OCI-LY7 (cell line): ENCODE measurements around the gene AR. TPM values are rescaled to one million over a fixed set of nuclear protein-coding genes. Genes with fewer than 3 reads are reported as not detected.

Experiments
- BruUV-seq: library from RNA; stranded (reverse); fragments of 400-500 nt; replicated peaks from 2 replicates; lab custom pipeline; 2021; lab: Mats Ljungman, UMichigan
- CTCF ChIA-PET: fragments of 300-600 bp; sonication (Branson Sonifier 250); formaldehyde crosslinking; loops from one replicate; lab custom pipeline; 2022; ENCODE audit warnings: antibody characterized with exemption; ENCODE audit not compliant: unreplicated experiment; lab: Charles Lee
- POLR2A ChIA-PET: fragments of 300-600 bp; sonication (Branson Sonifier 250); formaldehyde crosslinking; loops from one replicate; lab custom pipeline; 2022; ENCODE audit warnings: antibody characterized with exemption; lab: Charles Lee
- DNase-seq: peaks from one replicate; pipeline ENCODE4 v3.0.0-alpha.2; 2015; ENCODE audit warnings: low spot score
- H2AFZ ChIP-seq: fragments of 200-600 bp; sonication (generic), shearing (Covaris generic); 2 replicates; pipeline ENCODE4 v1.6.1; 2014; ENCODE audit warnings: mild to moderate bottlenecking, antibody characterized with exemption, low read length, moderate library complexity
- H3K27ac ChIP-seq: fragments of 200-600 bp; sonication (generic); 2 replicates; pipeline ENCODE4 v1.5.1; 2014; ENCODE audit warnings: mixed run types, low read depth, mild to moderate bottlenecking, moderate library complexity, low read length, inconsistent platforms; ENCODE audit not compliant: poor library complexity, severe bottlenecking
- H3K36me3 ChIP-seq: fragments of 200-600 bp; sonication (generic); 2 replicates; pipeline ENCODE4 v1.6.1; 2014; ENCODE audit warnings: mild to moderate bottlenecking, antibody characterized with exemption, low read length, moderate library complexity, mixed read lengths; ENCODE audit not compliant: insufficient read depth
- H3K4me1 ChIP-seq: fragments of 200-600 bp; sonication (generic); 2 replicates; pipeline ENCODE4 v1.5.1; 2014; ENCODE audit warnings: mild to moderate bottlenecking, low read length; ENCODE audit not compliant: insufficient read depth, poor library complexity, severe bottlenecking
- H3K4me2 ChIP-seq: fragments of 200-600 bp; sonication (generic); 2 replicates; pipeline ENCODE4 v1.6.1; 2014; ENCODE audit warnings: mild to moderate bottlenecking, low read length
- H3K4me3 ChIP-seq: fragments of 200-600 bp; sonication (generic); 2 replicates; pipeline ENCODE4 v1.5.1; 2014; ENCODE audit warnings: mild to moderate bottlenecking, low read depth, low read length; ENCODE audit not compliant: poor library complexity, severe bottlenecking
- H3K79me2 ChIP-seq: fragments of 200-600 bp; sonication (generic); 2 replicates; pipeline ENCODE4 v1.6.1; 2016; ENCODE audit warnings: low read depth, mild to moderate bottlenecking, low read length, moderate library complexity, mixed read lengths; ENCODE audit not compliant: insufficient read depth
- H3K9me2 ChIP-seq: fragments of 200-600 bp; sonication (generic); 2 replicates; pipeline ENCODE4 v1.6.1; 2016; ENCODE audit warnings: mild to moderate bottlenecking, low read length, mixed read lengths; ENCODE audit not compliant: insufficient read depth
- H3K9me3 ChIP-seq: fragments of 200-600 bp; sonication (generic); 2 replicates; pipeline ENCODE4 v1.6.1; 2014; ENCODE audit warnings: mild to moderate bottlenecking, mixed run types, low read length, mixed read lengths
- H4K20me1 ChIP-seq: fragments of 200-600 bp; sonication (generic); 2 replicates; pipeline ENCODE4 v1.6.1; 2014; ENCODE audit warnings: mild to moderate bottlenecking, antibody characterized with exemption, low read length, moderate library complexity, mixed read lengths; ENCODE audit not compliant: insufficient read depth
- EZH2phosphoT487 ChIP-seq: fragments of 200-600 bp; sonication (generic); IDR thresholded peaks from 2 replicates; pipeline ENCODE4 v1.6.1; 2018; ENCODE audit warnings: low read depth, borderline replicate concordance, mild to moderate bottlenecking, mixed run types, antibody characterized with exemption, low read length, moderate library complexity, mixed read lengths
- intact Hi-C: fragments of 100-400 bp; cut with micrococcal nuclease; formaldehyde crosslinking; loops from one replicate; pipeline ENCODE4 v1.10.0; 2022; ENCODE audit not compliant: unreplicated experiment
- total RNA-seq, 2 experiments: library from RNA; depleted of rRNA in 1 of 2; stranded (reverse); fragments of >200 nt in 1 of 2; shearing (Covaris generic) in 1 of 2; gene quantifications; 2 replicates each; pipeline ENCODE4 v1.2.3, GENCODE V29; 2014 to 2022
- TF ChIP-seq, protein P1 (sequence below): fragments of 200-600 bp; sonication (generic); conservative IDR thresholded peaks from 2 replicates; pipeline ENCODE4 v1.5.1; 2014; ENCODE audit warnings: mild to moderate bottlenecking, antibody characterized with exemption, low read length, moderate library complexity, mixed read lengths

Gene AR
- total RNA-seq, 2 experiments from 2014 or later = not detected

DNA sequence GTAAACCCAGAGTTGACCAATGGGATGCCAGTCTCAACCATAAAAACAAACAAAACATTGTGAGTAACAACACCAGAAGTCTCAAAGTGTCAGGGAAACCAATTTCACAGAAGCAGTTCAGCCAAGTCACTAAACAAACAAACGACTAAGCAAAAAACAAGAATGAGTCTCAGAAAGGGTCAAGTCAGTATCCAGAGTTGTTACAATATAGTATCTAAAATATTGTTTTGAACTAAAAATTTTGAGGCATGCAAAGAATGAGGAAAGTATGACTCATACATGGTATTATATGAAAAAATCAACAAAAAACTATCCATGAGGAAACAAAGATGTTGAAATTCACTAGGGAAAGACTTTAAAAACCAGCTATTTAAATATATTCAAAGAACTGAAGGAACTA, 70.6 kb downstream of the AR start:
- H3K9me2 ChIP-seq = no peaks in the 10 kb centered on the region
- intact Hi-C loops = no loop called here
- H3K79me2 ChIP-seq = no peaks in the 10 kb centered on the region
- CTCF ChIA-PET = no interaction called here
- H3K4me3 ChIP-seq = no peak overlapping the region
- no peak overlapping the region for H3K27ac ChIP-seq
- H4K20me1 ChIP-seq = no peaks in the 10 kb centered on the region
- H3K4me1 ChIP-seq = no peaks in the 10 kb centered on the region
- no peaks in the 10 kb centered on the region for H3K36me3 ChIP-seq
- POLR2A ChIA-PET = no interaction called here
- H3K4me2 ChIP-seq = no peak overlapping the region
- H2AFZ ChIP-seq = no peak overlapping the region
- BruUV-seq = no TSS peak
- H3K9me3 ChIP-seq = no peaks in the 10 kb centered on the region
- TF ChIP-seq, protein P1, sequence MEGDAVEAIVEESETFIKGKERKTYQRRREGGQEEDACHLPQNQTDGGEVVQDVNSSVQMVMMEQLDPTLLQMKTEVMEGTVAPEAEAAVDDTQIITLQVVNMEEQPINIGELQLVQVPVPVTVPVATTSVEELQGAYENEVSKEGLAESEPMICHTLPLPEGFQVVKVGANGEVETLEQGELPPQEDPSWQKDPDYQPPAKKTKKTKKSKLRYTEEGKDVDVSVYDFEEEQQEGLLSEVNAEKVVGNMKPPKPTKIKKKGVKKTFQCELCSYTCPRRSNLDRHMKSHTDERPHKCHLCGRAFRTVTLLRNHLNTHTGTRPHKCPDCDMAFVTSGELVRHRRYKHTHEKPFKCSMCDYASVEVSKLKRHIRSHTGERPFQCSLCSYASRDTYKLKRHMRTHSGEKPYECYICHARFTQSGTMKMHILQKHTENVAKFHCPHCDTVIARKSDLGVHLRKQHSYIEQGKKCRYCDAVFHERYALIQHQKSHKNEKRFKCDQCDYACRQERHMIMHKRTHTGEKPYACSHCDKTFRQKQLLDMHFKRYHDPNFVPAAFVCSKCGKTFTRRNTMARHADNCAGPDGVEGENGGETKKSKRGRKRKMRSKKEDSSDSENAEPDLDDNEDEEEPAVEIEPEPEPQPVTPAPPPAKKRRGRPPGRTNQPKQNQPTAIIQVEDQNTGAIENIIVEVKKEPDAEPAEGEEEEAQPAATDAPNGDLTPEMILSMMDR = no peak
- no peak for TF ChIP-seq EZH2phosphoT487
- no peak for DNase-seq

DNA sequence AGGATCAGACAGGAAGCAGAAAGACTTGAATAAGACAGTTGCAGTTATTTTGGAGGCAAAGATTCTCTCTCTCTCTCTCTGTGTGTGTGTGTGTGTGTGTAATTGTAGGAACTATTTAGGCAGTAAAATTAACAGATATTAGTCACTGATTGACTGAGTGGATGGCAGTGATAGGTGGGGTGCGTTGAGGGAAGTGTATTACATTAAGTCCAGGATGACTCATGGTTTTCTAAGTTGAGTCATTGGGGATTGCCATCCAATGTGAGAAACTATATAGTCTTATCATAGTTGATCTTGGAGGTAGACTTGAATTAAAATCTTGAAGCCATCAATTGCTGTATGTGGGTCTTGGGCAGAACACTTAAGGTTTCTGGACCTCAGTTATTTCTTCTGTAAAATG, 75.4 kb downstream of the AR start:
- TF ChIP-seq, protein P1 = no peak
- no peak for TF ChIP-seq EZH2phosphoT487
- intact Hi-C loops = no loop called here
- H3K4me2 ChIP-seq = no peak overlapping the region
- no peaks in the 10 kb centered on the region for H4K20me1 ChIP-seq
- CTCF ChIA-PET = no interaction called here
- no peaks in the 10 kb centered on the region for H3K9me3 ChIP-seq
- no peaks in the 10 kb centered on the region for H3K9me2 ChIP-seq
- DNase-seq = no peak
- no TSS peak for BruUV-seq
- no peaks in the 10 kb centered on the region for H3K4me1 ChIP-seq
- POLR2A ChIA-PET = no interaction called here
- no peak overlapping the region for H3K4me3 ChIP-seq
- H3K36me3 ChIP-seq = no peaks in the 10 kb centered on the region
- H2AFZ ChIP-seq = no peak overlapping the region
- no peak overlapping the region for H3K27ac ChIP-seq
- no peaks in the 10 kb centered on the region for H3K79me2 ChIP-seq

DNA sequence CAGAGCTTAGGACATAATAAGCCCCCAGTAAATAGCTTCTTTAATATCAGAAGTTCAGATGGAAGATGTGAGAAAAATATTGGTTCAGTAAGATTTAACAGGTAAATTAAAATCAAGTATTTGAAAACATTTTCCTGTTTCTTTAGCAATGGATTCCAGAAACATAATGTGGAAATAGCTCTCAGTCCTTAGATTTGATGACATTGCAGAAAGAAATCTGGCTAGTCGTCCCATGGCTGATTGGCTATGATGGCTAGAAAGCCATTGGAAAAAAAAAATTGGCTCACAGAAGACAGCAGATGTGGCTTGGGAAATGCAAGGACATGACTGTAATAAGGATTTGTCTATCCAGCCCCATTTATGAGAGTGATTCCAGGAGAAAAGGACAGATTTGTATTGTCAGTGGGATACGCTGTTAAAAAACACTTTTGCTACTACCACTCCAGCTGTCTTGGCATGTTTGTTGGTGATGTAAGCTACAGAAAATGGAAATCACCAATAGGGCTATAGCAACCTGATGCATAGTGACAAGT, 78.3 kb downstream of the AR start:
- no peak for DNase-seq
- H3K27ac ChIP-seq = no peak overlapping the region
- no peak overlapping the region for H3K4me3 ChIP-seq
- intact Hi-C loops = no loop called here
- POLR2A ChIA-PET = interaction anchor here (0.6 kb wide), 1 partner anchor 10 kb away, joined by 3 read pairs; no protein-coding TSS in a partner anchor
- BruUV-seq = no TSS peak
- H3K9me2 ChIP-seq = no peaks in the 10 kb centered on the region
- H3K4me2 ChIP-seq = no peak overlapping the region
- TF ChIP-seq, protein P1 = no peak
- TF ChIP-seq EZH2phosphoT487 = no peak
- CTCF ChIA-PET = no interaction called here
- no peak overlapping the region for H2AFZ ChIP-seq
- no peaks in the 10 kb centered on the region for H3K4me1 ChIP-seq
- no peaks in the 10 kb centered on the region for H3K9me3 ChIP-seq
- H4K20me1 ChIP-seq = no peaks in the 10 kb centered on the region
- no peaks in the 10 kb centered on the region for H3K36me3 ChIP-seq
- no peaks in the 10 kb centered on the region for H3K79me2 ChIP-seq
